T-helper 17 cell (primary cell): Measurements from ENCODE around the gene DOCK8. TPM values are rescaled to one million over a fixed set of nuclear protein-coding genes. Genes with fewer than 3 reads are reported as not detected.

Source experiments
- ATAC-seq: fragments of 150-1000 bp; cut with Tn5 transposase; 2 replicates; pipeline ENCODE4 v1.10.0; 2021; ENCODE audit warnings: mild to moderate bottlenecking, moderate library complexity
- DNase-seq, 3 donors: peaks; one replicate each; pipeline versions ENCODE4 v3.0.0 to v3.0.0-alpha.2; 2020 to 2021
- H3K9me3 ChIP-seq: one replicate; pipeline ENCODE4 v1.7.0; 2013; ENCODE audit warnings: low read length, mild to moderate bottlenecking; ENCODE audit not compliant: control insufficient read depth, poor library complexity, severe bottlenecking
- H3K27ac Mint-ChIP-seq: one replicate; pipeline ENCODE4 v1.8.0; 2022; ENCODE audit warnings: mild to moderate bottlenecking, moderate library complexity, mixed read lengths
- H3K27me3 Mint-ChIP-seq: one replicate; pipeline ENCODE4 v1.8.0; 2022; ENCODE audit warnings: mixed read lengths
- H3K36me3 Mint-ChIP-seq: one replicate; pipeline ENCODE4 v1.8.0; 2022; ENCODE audit warnings: low read depth, mixed read lengths
- H3K4me1 Mint-ChIP-seq: one replicate; pipeline ENCODE4 v1.8.0; 2022; ENCODE audit warnings: mild to moderate bottlenecking, mixed read lengths
- H3K4me3 Mint-ChIP-seq: one replicate; pipeline ENCODE4 v1.8.0; 2022; ENCODE audit warnings: mild to moderate bottlenecking, moderate library complexity, mixed read lengths
- total RNA-seq, 4 donors: library from RNA in 2 of 4; stranded (reverse) in 2 of 4; gene quantifications; one replicate each; pipeline ENCODE4 v1.2.3 and lab custom pipeline; 2022 to 2026

Gene DOCK8
- total RNA-seq, 2 donors from 2014 or later: 160 to 187 TPM

GRCh38 chr9:376115-376514 lies 161.4 kb downstream of the DOCK8 start:
- ATAC-seq (no peak), DNase-seq (no peak)
- Mint-ChIP-seq H3K36me3 (peaks cover 13% of the 10 kb centered on the region), H3K4me3 (no peak overlapping the region), H3K27ac (peak overlapping the region; percentile 74), H3K4me1 (peaks cover 9% of the 10 kb centered on the region), H3K27me3 (no peaks in the 10 kb centered on the region)
- no peaks in the 10 kb centered on the region for H3K9me3 ChIP-seq

GRCh38 chr9:378263-378662 lies 163.6 kb downstream of the DOCK8 start:
- no peak for DNase-seq
- no peak overlapping the region for H3K4me3 Mint-ChIP-seq
- peak overlapping the region; percentile 65 for H3K27ac Mint-ChIP-seq
- peaks cover 12% of the 10 kb centered on the region for H3K36me3 Mint-ChIP-seq
- ATAC-seq: peak; percentile 46
- H3K9me3 ChIP-seq: no peaks in the 10 kb centered on the region
- no peaks in the 10 kb centered on the region for H3K27me3 Mint-ChIP-seq
- peaks cover 7% of the 10 kb centered on the region for H3K4me1 Mint-ChIP-seq

- peak overlapping the region; percentile 75 for H3K27ac Mint-ChIP-seq
- no peaks in the 10 kb centered on the region for H3K9me3 ChIP-seq
- H3K27me3 Mint-ChIP-seq: no peaks in the 10 kb centered on the region
- H3K4me3 Mint-ChIP-seq: no peak overlapping the region
- ATAC-seq (no peak), DNase-seq (no peak)
- H3K36me3 Mint-ChIP-seq: peaks cover 16% of the 10 kb centered on the region
- peaks cover 9% of the 10 kb centered on the region for H3K4me1 Mint-ChIP-seq
These were observed 167.7 kb downstream of the DOCK8 start for GRCh38 chr9:382383-382782.

- no peaks in the 10 kb centered on the region for H3K27me3 Mint-ChIP-seq
- H3K27ac Mint-ChIP-seq: no peak overlapping the region
- DNase-seq (no peak), ATAC-seq (peak; percentile 56)
- H3K36me3 Mint-ChIP-seq: peaks cover 14% of the 10 kb centered on the region
- H3K9me3 ChIP-seq: no peaks in the 10 kb centered on the region
- H3K4me3 Mint-ChIP-seq: no peak overlapping the region
- H3K4me1 Mint-ChIP-seq: peaks cover 5% of the 10 kb centered on the region
These were observed 171.2 kb downstream of the DOCK8 start for GRCh38 chr9:385818-386398.

GRCh38 chr9:389159-389558 lies 174.5 kb downstream of the DOCK8 start:
- peaks cover 12% of the 10 kb centered on the region for H3K36me3 Mint-ChIP-seq
- no peak for ATAC-seq
- peak overlapping the region; percentile 6 for H3K27ac Mint-ChIP-seq
- peaks cover 8% of the 10 kb centered on the region for H3K4me1 Mint-ChIP-seq
- no peaks in the 10 kb centered on the region for H3K9me3 ChIP-seq
- no peak for DNase-seq
- no peak overlapping the region for H3K4me3 Mint-ChIP-seq
- no peaks in the 10 kb centered on the region for H3K27me3 Mint-ChIP-seq

GRCh38 chr9:389758-390157 lies 175.1 kb downstream of the DOCK8 start:
- Mint-ChIP-seq H3K27me3 (no peaks in the 10 kb centered on the region), H3K4me1 (peaks cover 8% of the 10 kb centered on the region), H3K4me3 (no peak overlapping the region), H3K27ac (peak overlapping the region; percentile 6), H3K36me3 (peaks cover 12% of the 10 kb centered on the region)
- no peaks in the 10 kb centered on the region for H3K9me3 ChIP-seq
- DNase-seq: no peak
- no peak for ATAC-seq

GRCh38 chr9:392077-392804 lies 177.6 kb downstream of the DOCK8 start:
- Mint-ChIP-seq H3K4me3 (no peak overlapping the region), H3K27me3 (no peaks in the 10 kb centered on the region), H3K4me1 (peaks cover 6% of the 10 kb centered on the region), H3K36me3 (peaks cover 8% of the 10 kb centered on the region), H3K27ac (peak overlapping the region; percentile 77)
- DNase-seq (no peak), ATAC-seq (no peak)
- H3K9me3 ChIP-seq: no peaks in the 10 kb centered on the region

GRCh38 chr9:394347-395052 lies 179.8 kb downstream of the DOCK8 start:
- Mint-ChIP-seq H3K27me3 (no peaks in the 10 kb centered on the region), H3K27ac (peak overlapping the region; percentile 77), H3K36me3 (peaks cover 8% of the 10 kb centered on the region), H3K4me1 (peaks cover 6% of the 10 kb centered on the region), H3K4me3 (no peak overlapping the region)
- DNase-seq: no peak
- ATAC-seq: no peak
- no peaks in the 10 kb centered on the region for H3K9me3 ChIP-seq

- ATAC-seq (no peak), DNase-seq (no peak)
- Mint-ChIP-seq H3K36me3 (peaks cover 5% of the 10 kb centered on the region), H3K4me3 (no peak overlapping the region), H3K4me1 (peaks cover 2% of the 10 kb centered on the region), H3K27me3 (no peaks in the 10 kb centered on the region), H3K27ac (no peak overlapping the region)
- H3K9me3 ChIP-seq: no peaks in the 10 kb centered on the region
These were observed 181.7 kb downstream of the DOCK8 start for GRCh38 chr9:396396-396795.

- no peaks in the 10 kb centered on the region for H3K9me3 ChIP-seq
- Mint-ChIP-seq H3K4me3 (no peak overlapping the region), H3K36me3 (peaks cover 12% of the 10 kb centered on the region), H3K27ac (no peak overlapping the region), H3K4me1 (peaks cover 5% of the 10 kb centered on the region), H3K27me3 (no peaks in the 10 kb centered on the region)
- ATAC-seq: no peak
- DNase-seq: no peak
These were observed 183.4 kb downstream of the DOCK8 start for GRCh38 chr9:398085-398484.

GRCh38 chr9:401223-401622 lies 186.6 kb downstream of the DOCK8 start:
- peaks cover 5% of the 10 kb centered on the region for H3K4me1 Mint-ChIP-seq
- no peak for DNase-seq
- no peak overlapping the region for H3K4me3 Mint-ChIP-seq
- no peak for ATAC-seq
- peaks cover 15% of the 10 kb centered on the region for H3K36me3 Mint-ChIP-seq
- H3K9me3 ChIP-seq: no peaks in the 10 kb centered on the region
- no peak overlapping the region for H3K27ac Mint-ChIP-seq
- H3K27me3 Mint-ChIP-seq: no peaks in the 10 kb centered on the region

GRCh38 chr9:404234-404633 lies 189.6 kb downstream of the DOCK8 start:
- Mint-ChIP-seq H3K27ac (peak overlapping the region; percentile 27), H3K36me3 (peaks cover 28% of the 10 kb centered on the region), H3K4me3 (no peak overlapping the region)

GRCh38 chr9:405341-405740 lies 190.7 kb downstream of the DOCK8 start:
- no peaks in the 10 kb centered on the region for H3K9me3 ChIP-seq
- H3K4me1 Mint-ChIP-seq: peaks cover 5% of the 10 kb centered on the region
- peaks cover 28% of the 10 kb centered on the region for H3K36me3 Mint-ChIP-seq
- peak overlapping the region; percentile 27 for H3K27ac Mint-ChIP-seq
- no peak overlapping the region for H3K4me3 Mint-ChIP-seq
- DNase-seq (no peak), ATAC-seq (no peak)
- no peaks in the 10 kb centered on the region for H3K27me3 Mint-ChIP-seq

More at GRCh38 chr9:404234-404633, 189.6 kb downstream of the DOCK8 start:
- no peak for DNase-seq
- no peak for ATAC-seq
- Mint-ChIP-seq H3K27me3 (no peaks in the 10 kb centered on the region), H3K4me1 (peaks cover 5% of the 10 kb centered on the region)
- no peaks in the 10 kb centered on the region for H3K9me3 ChIP-seq
